Sigmoid colon (tissue), 4 donors: ENCODE data around the gene TYR.
"Not testable (repeated sequence)": the region's sequence is repeated elsewhere in the genome, so short reads cannot be mapped to it uniquely, and the experiment has no call there.

Source experiments
- EP300 ChIP-seq, 4 donors: sonication (generic); formaldehyde crosslinking; IDR thresholded peaks; one replicate each; pipeline ENCODE4 v1.6.1; 2017; ENCODE audit warnings: antibody characterized with exemption in 4 of 4
- POLR2AphosphoS5 ChIP-seq, 4 donors: sonication (generic); formaldehyde crosslinking; IDR thresholded peaks; one replicate each; pipeline ENCODE4 v1.6.1; 2017; ENCODE audit warnings: antibody characterized with exemption in 4 of 4
- TF ChIP-seq, protein P1 (sequence below), 4 experiments: fragments of 450-650 bp in 3 of 4; fragments of 200-600 bp in 1 of 4; IDR thresholded peaks; one replicate each; pipeline ENCODE4 v1.5.1; 2016 to 2019; ENCODE audit warnings: antibody characterized with exemption in 4 of 4, mild to moderate bottlenecking in 3 of 4, moderate library complexity in 2 of 4

DNA sequence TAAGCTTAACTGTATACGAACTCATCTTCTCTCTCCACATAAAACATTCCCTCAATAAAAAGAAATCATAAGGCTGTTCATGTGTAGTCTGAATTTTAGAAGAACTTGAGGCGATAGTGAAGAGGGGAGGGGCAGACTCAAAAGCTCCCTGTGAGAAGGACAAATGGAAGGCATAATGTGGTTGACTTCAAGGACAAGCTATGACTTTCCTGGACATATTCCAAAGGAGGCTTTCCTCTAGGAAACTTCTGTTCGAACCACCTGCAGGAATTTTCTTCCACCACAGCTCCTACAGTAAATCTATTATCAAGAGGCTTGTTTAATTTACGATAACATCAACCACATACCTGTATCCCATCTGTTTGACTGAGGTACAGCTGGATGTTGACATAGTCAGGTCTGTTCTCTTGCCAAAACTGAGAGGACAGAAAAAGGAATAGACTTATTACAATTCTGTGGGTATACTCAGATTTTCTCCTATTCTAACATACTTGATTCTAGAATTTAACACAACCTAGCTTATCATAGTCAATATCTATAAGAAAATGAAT is 159.5 kb downstream of the TYR start:
- TF ChIP-seq, protein P1, sequence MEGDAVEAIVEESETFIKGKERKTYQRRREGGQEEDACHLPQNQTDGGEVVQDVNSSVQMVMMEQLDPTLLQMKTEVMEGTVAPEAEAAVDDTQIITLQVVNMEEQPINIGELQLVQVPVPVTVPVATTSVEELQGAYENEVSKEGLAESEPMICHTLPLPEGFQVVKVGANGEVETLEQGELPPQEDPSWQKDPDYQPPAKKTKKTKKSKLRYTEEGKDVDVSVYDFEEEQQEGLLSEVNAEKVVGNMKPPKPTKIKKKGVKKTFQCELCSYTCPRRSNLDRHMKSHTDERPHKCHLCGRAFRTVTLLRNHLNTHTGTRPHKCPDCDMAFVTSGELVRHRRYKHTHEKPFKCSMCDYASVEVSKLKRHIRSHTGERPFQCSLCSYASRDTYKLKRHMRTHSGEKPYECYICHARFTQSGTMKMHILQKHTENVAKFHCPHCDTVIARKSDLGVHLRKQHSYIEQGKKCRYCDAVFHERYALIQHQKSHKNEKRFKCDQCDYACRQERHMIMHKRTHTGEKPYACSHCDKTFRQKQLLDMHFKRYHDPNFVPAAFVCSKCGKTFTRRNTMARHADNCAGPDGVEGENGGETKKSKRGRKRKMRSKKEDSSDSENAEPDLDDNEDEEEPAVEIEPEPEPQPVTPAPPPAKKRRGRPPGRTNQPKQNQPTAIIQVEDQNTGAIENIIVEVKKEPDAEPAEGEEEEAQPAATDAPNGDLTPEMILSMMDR (IDR thresholded peaks at IDR 0.05) = not testable (repeated sequence)
- not testable (repeated sequence) for TF ChIP-seq EP300, POLR2AphosphoS5 (IDR thresholded peaks at IDR 0.05)
